UCSD-AML1 (cell line): ENCODE measurements around the gene TMEM129.

ENCODE experiments used
- DNase-seq: peaks from one replicate; lab custom pipeline; 2025; ENCODE audit not compliant: unreplicated experiment; lab: John Stamatoyannopoulos, UW

TMEM129 gene

GRCh38 chr4:1721003-1721665, at the start of gene TMEM129, which contains the start of gene TACC3:
TMEM129 (minus strand) TSS chr4:1721323; CDS start chr4:1720837, 486 bp downstream.
TACC3 (plus strand) TSS chr4:1721521; CDS start chr4:1723422, 1,901 bp downstream.
- peak; percentile 94 for DNase-seq

- no peak for DNase-seq
Observed at GRCh38 chr4:1770791-1771231, 49.7 kb upstream of the TMEM129 start.

- no peak for DNase-seq
Observed at GRCh38 chr4:1770245-1770644, 49.1 kb upstream of the TMEM129 start.

DNA sequence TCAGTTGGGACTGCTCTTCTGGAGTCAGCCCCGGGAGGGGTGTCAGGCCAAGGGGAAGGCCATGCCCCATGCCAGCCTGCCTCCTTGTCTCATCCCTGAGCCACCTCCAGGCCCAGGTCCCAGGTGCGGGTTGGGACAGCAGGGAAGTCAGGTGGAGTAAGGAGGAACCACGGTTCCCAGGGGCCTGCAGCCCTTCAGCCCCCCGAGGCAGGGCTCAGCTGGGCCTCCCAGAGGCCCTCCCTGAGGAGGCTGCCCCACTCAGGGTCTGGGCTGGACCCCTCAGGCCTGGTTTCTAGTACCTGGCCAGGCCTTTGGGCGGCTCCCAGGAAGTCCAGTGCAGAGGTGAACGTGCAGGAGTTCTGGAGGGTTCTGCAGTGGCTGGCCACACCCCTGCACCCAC, 48.6 kb upstream of the TMEM129 start:
- no peak for DNase-seq

DNA sequence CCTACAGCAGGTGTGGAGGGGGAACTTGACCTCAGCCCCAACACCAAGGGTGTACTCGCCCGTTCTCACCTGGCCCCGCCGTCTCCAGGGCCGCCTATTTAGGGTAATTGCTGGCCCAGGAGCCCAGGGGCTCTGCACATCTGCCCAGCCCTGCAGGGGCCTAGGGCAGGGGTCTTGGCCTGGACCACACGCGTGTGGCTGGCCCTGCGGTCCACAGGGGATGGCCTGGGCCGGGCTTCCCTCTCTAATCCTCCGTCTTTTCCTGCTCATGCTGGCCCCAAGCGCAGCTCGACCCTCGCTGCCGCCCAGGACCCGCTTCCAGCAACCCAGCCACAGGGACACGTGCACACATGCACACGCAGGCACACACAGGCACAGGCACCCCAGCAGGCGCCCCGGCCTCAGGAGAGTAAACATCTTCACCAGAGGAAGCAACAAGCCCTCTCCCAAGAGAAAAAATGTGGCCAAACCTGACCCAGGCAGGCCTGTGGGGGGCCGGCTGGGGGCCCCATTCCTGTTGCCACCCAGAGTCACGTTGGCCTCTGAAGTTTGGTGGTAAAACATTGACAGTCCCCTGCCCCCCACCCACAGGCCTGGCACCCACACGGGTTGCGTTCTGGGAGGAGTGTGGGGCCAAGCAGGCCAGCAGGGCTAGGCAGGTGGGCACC, 47.4 kb upstream of the TMEM129 start:
- DNase-seq = no peak

DNA sequence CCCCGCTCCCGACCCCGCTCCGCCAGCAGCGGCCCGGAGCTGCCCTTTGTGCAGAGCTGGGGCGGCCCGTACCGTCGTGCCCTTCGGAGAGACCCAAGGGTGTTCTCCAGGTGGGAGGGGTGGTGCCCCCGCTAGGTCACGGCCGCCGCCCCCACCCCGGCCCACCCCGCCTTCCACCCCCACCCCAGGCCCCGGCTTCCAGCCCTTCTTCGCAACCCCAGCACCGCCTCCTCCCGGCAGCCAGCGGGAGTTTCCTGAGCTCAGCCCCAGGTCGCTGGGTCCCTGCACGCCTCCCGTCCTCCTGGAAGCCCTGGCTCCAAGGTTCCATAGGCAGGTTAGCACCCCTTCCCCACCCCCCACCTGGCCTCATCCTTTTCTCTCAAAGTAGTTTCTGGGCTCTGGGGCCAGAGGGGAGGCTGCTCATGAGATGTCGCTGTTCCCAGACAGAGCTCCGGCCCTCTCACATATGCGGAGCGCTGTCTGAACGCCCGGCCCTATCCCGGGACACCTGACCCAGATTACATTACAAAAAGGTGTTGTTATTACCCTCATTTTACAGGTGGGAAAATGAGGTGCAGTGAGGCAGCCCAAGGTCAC, 46.7 kb upstream of the TMEM129 start:
- DNase-seq = peak; percentile 24

GRCh38 chr4:1767061-1767769, 46.1 kb upstream of the TMEM129 start:
- DNase-seq = no peak

DNA sequence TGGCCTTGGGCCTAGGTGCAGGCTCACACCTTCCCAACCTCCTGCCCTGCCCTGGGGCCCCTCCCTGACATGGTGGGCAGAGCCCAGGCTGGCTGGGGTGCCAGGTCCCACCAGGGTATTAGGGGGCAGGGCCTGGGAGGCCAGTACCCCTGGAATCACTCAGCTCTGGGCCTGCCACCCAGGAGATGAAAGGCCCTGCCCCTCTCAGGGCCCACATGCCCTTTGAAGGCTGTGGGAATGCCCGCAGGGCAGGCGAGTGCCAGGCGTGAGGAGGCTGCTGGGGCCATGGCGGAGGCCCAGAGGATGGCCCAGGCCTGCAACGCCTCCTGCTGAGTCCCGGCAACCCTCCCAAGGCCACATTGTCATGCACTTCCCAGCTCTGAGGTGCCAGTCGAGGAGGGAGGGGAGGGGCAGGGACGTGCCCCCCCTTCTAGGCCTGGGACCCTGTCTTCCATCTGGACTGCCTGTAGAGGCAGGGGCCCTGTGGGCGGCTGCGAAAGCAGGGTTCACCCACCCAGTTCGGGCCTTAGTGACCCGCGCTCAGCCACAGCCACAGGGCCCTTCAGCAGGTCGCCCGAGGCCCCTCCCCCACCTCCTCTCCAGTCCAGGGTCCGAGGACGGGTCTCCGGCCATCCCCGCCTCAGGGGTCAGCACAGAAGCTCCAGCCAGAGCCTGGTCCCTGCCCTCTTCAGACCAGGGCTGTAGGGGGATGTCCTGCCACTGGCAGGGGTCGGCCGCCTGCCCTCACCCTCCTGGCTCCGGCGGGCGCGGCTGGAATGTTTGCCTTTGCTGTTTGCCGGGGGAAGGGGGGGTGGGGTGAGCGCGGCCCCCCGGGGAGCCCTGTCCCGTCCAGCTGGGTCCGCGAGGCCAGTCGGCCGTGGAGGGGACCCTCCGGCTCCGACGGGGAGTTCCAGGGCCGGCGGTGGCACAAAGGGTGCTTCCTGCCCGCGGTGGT, 45.3 kb upstream of the TMEM129 start:
- DNase-seq = no peak

DNA sequence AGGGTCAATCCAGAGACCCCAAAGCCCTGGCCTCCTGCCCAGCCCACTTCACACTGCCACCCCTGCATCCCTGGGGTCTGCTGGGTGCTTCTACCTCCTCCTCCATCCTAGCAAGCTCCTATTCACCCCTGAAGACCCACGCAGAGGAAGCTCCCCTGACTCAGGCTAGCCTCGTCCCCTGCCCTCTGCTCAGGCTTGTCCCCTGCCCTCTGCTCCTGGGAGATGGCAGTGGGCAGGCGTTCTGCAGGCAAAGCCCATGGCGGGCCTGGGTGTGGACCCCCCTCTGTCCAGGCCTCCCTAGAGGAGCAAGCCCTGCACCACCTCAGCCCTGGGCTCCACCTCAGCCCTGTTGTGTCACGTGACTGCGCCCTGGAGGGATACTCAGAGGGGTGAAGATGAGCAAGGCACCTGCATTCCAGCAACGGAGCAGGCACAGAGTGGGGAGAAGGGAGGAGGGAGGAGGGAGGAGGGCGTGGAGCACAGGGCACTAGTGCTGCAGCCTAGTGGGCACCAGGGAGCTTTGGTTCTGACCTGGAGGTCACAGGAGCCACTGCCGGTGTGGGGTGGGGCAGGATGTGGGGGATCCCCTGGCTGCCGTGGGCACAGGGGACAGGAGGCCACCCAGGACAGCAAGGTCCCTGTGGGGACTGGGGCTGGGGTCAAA, 44.4 kb upstream of the TMEM129 start:
- DNase-seq = no peak

- DNase-seq = no peak
Observed at GRCh38 chr4:1764670-1765069, 43.5 kb upstream of the TMEM129 start.

GRCh38 chr4:1763550-1764080, 42.5 kb upstream of the TMEM129 start:
- DNase-seq = no peak

DNA sequence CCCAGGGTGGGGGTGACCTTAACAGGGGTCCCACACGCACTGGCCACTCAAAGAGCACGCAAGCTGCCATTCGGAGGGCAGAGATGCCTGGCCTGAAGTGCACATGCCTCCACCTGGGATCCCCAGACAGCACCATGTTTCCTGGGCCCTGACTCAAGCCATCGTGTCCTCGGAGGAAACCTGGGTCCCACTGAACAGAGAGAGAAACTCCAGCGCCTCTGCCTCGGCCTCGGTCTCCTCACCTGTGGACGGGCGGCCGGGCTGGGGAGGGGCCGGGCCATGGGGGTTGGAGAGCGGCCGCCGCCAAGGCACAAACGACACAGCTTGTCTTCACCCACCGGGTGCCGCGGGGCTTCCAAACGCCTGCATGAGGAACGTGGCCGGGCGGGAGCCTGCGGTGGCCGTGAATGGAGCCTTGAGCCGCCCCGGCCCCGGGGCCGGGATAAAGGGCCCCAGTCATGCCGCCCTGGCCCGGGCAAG, 42.0 kb upstream of the TMEM129 start:
- DNase-seq = no peak

- DNase-seq = no peak
Observed at GRCh38 chr4:1762264-1763010, 41.3 kb upstream of the TMEM129 start.

GRCh38 chr4:1761130-1761689, 40.1 kb upstream of the TMEM129 start:
- DNase-seq = no peak

GRCh38 chr4:1760521-1761071, 39.5 kb upstream of the TMEM129 start:
- DNase-seq = no peak

GRCh38 chr4:1759818-1760223, 38.7 kb upstream of the TMEM129 start:
- peak; percentile 65 for DNase-seq

DNA sequence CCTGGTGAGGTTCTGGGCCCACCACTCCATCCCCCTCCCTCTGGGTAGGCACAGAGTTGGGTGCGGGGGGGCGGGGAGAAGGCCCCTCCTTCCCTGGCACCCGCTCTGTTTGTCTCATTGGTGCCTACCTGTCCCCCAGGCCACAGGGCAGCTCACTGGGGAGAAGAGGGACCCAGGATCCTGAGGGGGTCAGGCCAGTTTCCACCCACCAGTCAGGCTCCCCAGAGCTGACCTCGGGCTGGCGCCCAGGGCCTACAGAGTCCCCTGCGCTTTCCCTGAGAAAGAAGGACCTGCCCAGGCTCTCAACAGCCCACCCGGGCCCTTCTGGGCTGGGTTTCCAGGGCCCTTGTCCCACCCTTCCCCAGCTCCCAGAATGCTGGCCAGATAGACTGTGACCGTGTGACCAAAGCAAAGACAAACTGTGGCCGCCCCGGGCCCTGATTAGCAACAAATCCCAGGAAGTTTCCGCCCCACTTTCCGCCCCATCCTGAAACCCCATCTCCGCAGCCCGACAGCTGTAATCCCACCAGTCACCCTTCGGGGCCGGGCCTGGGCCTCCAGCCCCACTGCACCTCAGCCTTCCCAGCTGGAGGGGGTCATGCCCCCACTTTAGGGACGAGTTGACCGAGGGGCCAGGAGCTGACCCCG, 38.2 kb upstream of the TMEM129 start:
- DNase-seq = no peak
